Right hindlimb (tissue), 1 donor: ENCODE measurements around the gene RGS9.
"Not testable (repeated sequence)": the region's sequence is repeated elsewhere in the genome, so short reads cannot be mapped to it uniquely, and the experiment has no call there.

Experiments used
- DNase-seq: peaks from one replicate; pipeline ENCODE4 v3.0.0-alpha.2; 2018

The RGS9 gene

GRCh38 chr17:65158041-65158440 lies 20.9 kb downstream of the RGS9 start:
- DNase-seq: no peak

GRCh38 chr17:65158622-65159021 lies 21.5 kb downstream of the RGS9 start:
- DNase-seq: no peak

- no peak for DNase-seq
Observed at GRCh38 chr17:65160516-65160915, 23.3 kb downstream of the RGS9 start.

- no peak for DNase-seq
Observed at GRCh38 chr17:65163990-65164495, 26.9 kb downstream of the RGS9 start.

GRCh38 chr17:65166787-65167186 lies 29.6 kb downstream of the RGS9 start:
- no peak for DNase-seq

GRCh38 chr17:65167566-65167965 lies 30.4 kb downstream of the RGS9 start:
- no peak for DNase-seq

GRCh38 chr17:65169691-65170090 lies 32.5 kb downstream of the RGS9 start:
- no peak for DNase-seq

- DNase-seq: no peak
Observed at GRCh38 chr17:65170839-65171238, 33.7 kb downstream of the RGS9 start.

- no peak for DNase-seq
Observed at GRCh38 chr17:65171752-65172151, 34.6 kb downstream of the RGS9 start.

GRCh38 chr17:65172496-65173136 lies 35.4 kb downstream of the RGS9 start:
- no peak for DNase-seq

GRCh38 chr17:65173284-65173793 lies 36.2 kb downstream of the RGS9 start:
- no peak for DNase-seq

- DNase-seq: no peak
Observed at GRCh38 chr17:65173976-65174683, 37.0 kb downstream of the RGS9 start.

- no peak for DNase-seq
Observed at GRCh38 chr17:65174974-65175373, 37.8 kb downstream of the RGS9 start.

- no peak for DNase-seq
Observed at GRCh38 chr17:65175952-65176351, 38.8 kb downstream of the RGS9 start.

GRCh38 chr17:65176646-65177409 lies 39.7 kb downstream of the RGS9 start:
- no peak for DNase-seq

- no peak for DNase-seq
Observed at GRCh38 chr17:65177901-65178300, 40.7 kb downstream of the RGS9 start.

- DNase-seq: not testable (repeated sequence)
Observed at GRCh38 chr17:65180276-65180675, 43.1 kb downstream of the RGS9 start.

GRCh38 chr17:65180752-65181236 lies 43.6 kb downstream of the RGS9 start:
- not testable (repeated sequence) for DNase-seq

GRCh38 chr17:65181237-65182061 lies 44.3 kb downstream of the RGS9 start:
- DNase-seq: no peak

GRCh38 chr17:65182233-65182632 lies 45.1 kb downstream of the RGS9 start:
- DNase-seq: no peak

- no peak for DNase-seq
Observed at GRCh38 chr17:65183736-65184135, 46.6 kb downstream of the RGS9 start.

- DNase-seq: no peak
Observed at GRCh38 chr17:65184235-65184959, 47.2 kb downstream of the RGS9 start.
